DMS53 (cell line): Measurements from ENCODE around the gene PRKAB1.
A peak's percentile ranks its signal among the peaks of the same experiment; 100 is the strongest.
"Not testable (repeated sequence)": the region's sequence is repeated elsewhere in the genome, so short reads cannot be mapped to it uniquely, and the experiment has no call there.

ENCODE experiments used
- DNase-seq: peaks from one replicate; lab custom pipeline; 2025; lab: John Stamatoyannopoulos, UW

PRKAB1 gene

GRCh38 chr12:119684711-119685369 lies 16.9 kb downstream of the PRKAB1 start:
- no peak for DNase-seq

DNA sequence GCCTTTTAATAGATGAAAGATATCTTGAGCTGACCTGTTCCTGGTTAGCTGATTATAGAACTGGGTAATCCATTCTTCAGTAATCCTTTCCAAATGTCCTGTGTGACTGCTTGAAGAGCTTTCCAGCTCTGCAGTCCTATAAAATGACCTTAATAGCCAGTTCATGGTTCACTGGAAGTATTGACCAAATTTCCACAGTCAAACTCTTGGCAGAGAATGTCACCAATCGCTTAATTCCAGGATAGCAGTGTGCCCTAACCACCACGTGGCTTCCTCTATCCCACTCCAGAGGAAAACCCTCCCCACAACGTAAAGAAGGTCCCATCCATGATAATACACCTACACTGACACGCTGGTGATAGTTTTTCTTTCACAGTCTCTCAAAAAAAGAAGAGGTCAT lies 17.4 kb downstream of the PRKAB1 start:
- DNase-seq: no peak

GRCh38 chr12:119686355-119686754 lies 18.4 kb downstream of the PRKAB1 start:
- no peak for DNase-seq

DNA sequence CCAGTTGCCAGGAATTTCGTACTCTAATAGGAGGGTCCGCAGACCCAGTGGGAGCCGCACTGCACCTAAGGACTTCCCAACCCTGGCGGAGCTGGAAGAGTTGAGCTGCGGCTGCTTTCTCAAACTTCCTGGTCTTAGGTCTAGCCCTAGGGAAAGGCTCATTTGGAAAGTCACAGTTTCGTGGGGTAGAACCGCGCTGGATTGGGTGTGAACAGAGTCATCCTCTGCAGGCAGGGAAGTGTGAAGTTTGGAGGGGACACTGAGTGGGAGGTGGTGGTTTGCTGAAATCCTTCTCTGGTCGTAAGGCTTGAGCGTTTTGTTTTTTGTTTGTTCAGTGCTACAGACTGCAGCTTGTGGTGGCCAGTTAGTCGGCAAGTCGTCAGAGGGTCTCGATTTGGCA lies 18.8 kb downstream of the PRKAB1 start:
- no peak for DNase-seq

GRCh38 chr12:119687406-119687805 lies 19.5 kb downstream of the PRKAB1 start:
- no peak for DNase-seq

- no peak for DNase-seq
Observed at GRCh38 chr12:119687879-119688278, 19.9 kb downstream of the PRKAB1 start.

- DNase-seq: no peak
Observed at GRCh38 chr12:119689935-119690500, 22.1 kb downstream of the PRKAB1 start.

DNA sequence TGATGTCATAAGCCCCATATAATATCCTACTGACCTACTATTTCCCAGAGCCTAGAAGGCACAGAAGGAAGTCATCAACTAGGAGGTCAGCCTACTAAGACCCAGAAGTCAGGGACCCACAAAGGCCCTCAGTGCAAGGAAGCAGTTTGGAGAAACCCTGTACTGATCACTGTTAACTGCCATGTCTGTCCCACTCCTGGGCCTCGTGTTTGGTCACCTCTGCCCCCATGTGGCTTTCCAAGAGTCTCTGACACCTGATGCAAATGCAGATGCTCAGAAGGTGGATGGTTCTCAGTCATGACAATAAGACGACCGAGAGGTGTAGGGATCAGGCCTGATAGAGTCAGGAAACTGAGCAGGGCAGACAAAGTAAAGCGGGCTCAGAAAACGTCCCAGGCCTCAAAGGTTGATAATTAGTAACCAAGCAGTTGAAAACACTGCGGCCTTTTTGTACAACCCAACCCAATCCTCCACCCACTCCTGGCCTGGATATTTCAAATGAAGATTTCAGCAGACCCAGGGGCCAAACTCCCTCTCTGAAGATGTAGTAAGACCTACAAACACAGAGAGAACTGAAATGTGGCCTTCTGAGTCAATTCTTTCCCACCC lies 23.4 kb downstream of the PRKAB1 start:
- no peak for DNase-seq

- DNase-seq: no peak
Observed at GRCh38 chr12:119692410-119692809, 24.5 kb downstream of the PRKAB1 start.

- no peak for DNase-seq
Observed at GRCh38 chr12:119692997-119693396, 25.1 kb downstream of the PRKAB1 start.

DNA sequence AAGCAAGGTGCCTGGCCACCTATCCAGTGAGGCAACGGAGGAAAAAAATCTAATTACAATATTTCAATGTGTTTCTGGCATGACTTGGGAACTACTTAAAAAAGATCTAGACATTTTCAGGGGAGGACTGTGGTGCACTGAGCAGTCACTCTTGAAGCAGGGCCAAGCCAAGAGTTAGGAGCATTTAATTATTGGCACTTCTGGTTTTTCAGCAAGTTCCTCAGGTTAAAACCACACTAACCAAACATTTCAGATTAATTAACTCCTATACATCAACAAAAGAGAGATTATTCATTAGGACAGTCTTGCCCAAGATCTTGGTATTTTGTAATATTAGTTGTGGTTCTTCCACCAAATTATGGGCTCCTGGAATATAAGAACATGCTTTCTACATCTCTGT lies 25.6 kb downstream of the PRKAB1 start:
- no peak for DNase-seq

DNA sequence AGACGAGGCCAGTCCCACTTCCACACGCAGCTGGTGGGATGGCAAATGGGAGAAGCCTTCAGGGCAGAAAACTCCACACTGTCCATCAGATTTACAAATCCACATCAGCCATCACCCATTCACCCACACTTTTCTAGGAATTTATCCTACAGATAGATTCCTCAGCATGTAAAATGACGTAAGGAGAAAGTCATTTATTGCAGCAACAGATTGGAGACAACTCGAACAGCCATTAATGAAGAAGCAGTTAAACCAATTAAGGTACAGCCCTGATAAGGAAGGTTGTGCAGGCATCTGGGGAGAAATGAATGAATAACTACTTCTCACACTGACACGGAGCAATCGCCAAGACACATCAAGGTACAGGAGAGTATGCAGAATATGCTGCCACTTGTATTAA lies 26.2 kb downstream of the PRKAB1 start:
- no peak for DNase-seq

GRCh38 chr12:119695034-119695433 lies 27.1 kb downstream of the PRKAB1 start:
- peak; percentile 46 for DNase-seq

GRCh38 chr12:119696943-119697342 lies 29.0 kb downstream of the PRKAB1 start:
- DNase-seq: no peak

GRCh38 chr12:119699199-119699760 lies 31.3 kb downstream of the PRKAB1 start:
- DNase-seq: no peak

DNA sequence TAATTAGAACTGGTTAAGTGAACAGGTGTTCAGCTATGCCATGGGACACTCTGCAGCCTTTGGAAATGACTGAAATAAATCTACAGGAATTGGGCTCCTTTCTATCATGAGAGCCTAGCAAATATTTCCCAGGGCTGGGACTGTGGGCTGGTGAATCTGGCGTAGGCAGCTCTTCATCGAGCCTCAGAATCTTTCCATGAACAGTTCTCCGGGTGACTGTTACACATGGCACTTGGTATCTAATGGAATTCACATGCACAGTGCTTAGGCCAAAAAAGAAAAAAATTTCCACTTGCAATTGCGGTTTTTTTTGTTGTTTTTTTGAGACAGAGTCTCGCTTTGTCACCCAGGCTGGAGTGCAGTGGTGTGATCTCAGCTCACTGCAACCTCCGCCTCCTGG lies 32.1 kb downstream of the PRKAB1 start:
- no peak for DNase-seq

DNA sequence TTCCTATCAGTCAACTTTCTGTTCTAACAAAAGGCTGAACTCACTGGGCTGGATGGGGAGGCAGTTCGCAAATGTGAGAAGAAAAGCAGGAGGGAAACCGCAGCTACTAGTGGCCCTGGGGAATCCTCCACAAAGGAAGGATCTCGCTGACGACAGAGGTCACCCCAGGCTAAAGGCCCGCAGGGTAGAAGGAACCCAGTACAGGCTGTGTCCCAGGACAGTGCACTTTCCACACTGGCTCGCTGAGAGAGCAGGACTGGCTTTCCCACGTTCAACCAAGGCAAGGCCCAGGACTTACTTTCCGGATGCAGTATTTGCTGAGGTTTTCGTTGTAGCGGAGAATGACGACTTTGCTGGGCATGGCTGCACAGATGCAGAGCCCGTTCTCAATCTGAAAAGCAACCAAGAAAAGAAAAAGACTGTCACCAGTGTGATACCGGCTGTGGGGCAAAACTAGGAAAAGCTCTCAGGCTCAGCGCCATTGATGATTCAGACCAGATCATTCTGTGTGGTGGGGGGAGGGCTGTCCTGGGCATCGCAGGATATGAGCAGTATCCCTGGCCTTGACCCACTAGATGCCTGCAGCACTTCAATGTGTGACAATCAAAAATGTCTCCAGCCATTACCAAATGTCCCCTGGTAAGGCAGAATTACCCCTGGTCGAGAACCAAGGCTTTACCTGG lies 36.3 kb downstream of the PRKAB1 start:
- DNase-seq: no peak

- DNase-seq: no peak
Observed at GRCh38 chr12:119705182-119705581, 37.2 kb downstream of the PRKAB1 start.

- DNase-seq: not testable (repeated sequence)
Observed at GRCh38 chr12:119706427-119706826, 38.5 kb downstream of the PRKAB1 start.

DNA sequence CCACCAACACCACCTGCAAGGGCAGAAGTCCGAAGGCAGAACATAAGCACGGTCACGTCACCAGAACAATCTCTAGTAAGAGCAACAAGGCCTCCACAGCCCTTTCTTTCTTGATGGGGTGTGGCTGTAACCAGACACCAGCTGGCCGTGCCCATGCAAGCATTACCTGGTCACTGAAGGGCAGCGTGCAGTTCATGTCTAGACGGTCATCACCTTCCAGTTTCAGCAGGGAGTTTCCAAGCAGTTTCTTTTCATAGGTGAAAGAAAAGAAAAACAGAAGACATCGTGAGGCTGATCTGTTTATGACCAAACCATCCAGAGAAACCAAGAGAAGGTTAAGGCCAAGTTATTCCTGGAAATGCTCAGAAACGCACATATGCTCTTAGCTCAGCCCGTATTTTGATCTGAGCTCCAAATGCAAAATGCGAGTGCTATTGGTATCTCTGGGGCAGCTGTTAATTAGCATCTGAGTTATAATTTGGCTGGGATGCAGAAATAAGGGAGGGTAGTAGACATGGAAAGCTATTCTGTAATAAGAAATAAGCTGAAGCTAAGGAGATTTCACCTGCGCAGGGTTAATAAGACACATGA lies 42.5 kb downstream of the PRKAB1 start:
- peak; percentile 87 for DNase-seq

- DNase-seq: peak; percentile 96
Observed at GRCh38 chr12:119710965-119711551, 43.1 kb downstream of the PRKAB1 start.

DNA sequence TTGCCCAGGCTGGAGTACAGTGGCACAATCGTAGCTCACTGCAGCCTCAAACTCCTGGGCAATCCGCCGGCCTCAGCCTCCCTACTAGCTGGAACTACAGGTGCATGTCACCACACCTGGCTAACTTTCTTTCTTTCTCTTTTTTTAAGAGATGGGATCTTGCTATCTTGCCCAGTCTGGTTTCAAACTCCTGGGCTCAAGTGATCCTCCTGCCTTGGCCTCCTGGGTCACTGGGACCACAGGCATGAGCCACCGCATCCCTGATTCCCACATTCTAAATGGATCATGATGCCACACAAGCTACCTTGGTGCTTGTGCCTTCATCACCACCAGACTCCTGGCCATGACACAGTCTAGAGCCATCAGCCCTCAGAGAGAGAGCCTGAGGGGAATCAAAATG lies 43.8 kb downstream of the PRKAB1 start:
- DNase-seq: no peak
